Amniotic epithelial cell (primary cell): ENCODE results near the gene ZNF43.
"Not testable (repeated sequence)": the region's sequence is repeated elsewhere in the genome, so short reads cannot be mapped to it uniquely, and the experiment has no call there.

ENCODE experiments used
- DNase-seq: peaks from one replicate; pipeline ENCODE4 v3.0.0-alpha.2; 2010; ENCODE audit warnings: low read depth

Gene ZNF43

GRCh38 chr19:21835810-21836444 is at the start of gene ZNF43:
ZNF43 (minus strand) TSS chr19:21836182; CDS start chr19:21836038, 144 bp downstream.
- DNase-seq: peak; percentile 94

- DNase-seq: not testable (repeated sequence)
These were observed 49.5 kb upstream of the ZNF43 start for GRCh38 chr19:21885516-21885915.

GRCh38 chr19:21884786-21885185 is 48.8 kb upstream of the ZNF43 start:
- not testable (repeated sequence) for DNase-seq

GRCh38 chr19:21883516-21883915 is 47.5 kb upstream of the ZNF43 start:
- peak; percentile 11 for DNase-seq

- DNase-seq: not testable (repeated sequence)
These were observed 44.8 kb upstream of the ZNF43 start for GRCh38 chr19:21880761-21881160.

GRCh38 chr19:21878646-21879045 is 42.7 kb upstream of the ZNF43 start:
- no peak for DNase-seq

- no peak for DNase-seq
These were observed 42.0 kb upstream of the ZNF43 start for GRCh38 chr19:21877976-21878375.

- not testable (repeated sequence) for DNase-seq
These were observed 40.6 kb upstream of the ZNF43 start for GRCh38 chr19:21876608-21877007.

GRCh38 chr19:21856773-21857514 is 21.0 kb upstream of the ZNF43 start:
- no peak for DNase-seq

- DNase-seq: peak; percentile 93
These were observed 15.8 kb upstream of the ZNF43 start for GRCh38 chr19:21851596-21852345.

GRCh38 chr19:21850656-21851255 is 14.8 kb upstream of the ZNF43 start:
- DNase-seq: no peak

- peak; percentile 28 for DNase-seq
These were observed 12.7 kb upstream of the ZNF43 start for GRCh38 chr19:21848706-21849105.

GRCh38 chr19:21843081-21843480 is 7.1 kb upstream of the ZNF43 start:
- DNase-seq: no peak

- no peak for DNase-seq
These were observed 5.6 kb upstream of the ZNF43 start for GRCh38 chr19:21841488-21842097.

GRCh38 chr19:21841081-21841480 is 5.1 kb upstream of the ZNF43 start:
- no peak for DNase-seq

GRCh38 chr19:21839976-21840375 is 4.0 kb upstream of the ZNF43 start:
- DNase-seq: no peak

- DNase-seq: peak; percentile 78
These were observed 2.7 kb upstream of the ZNF43 start for GRCh38 chr19:21838646-21839045.

- DNase-seq: no peak
These were observed 563 bp downstream of the ZNF43 start for GRCh38 chr19:21835429-21835809.

GRCh38 chr19:21833733-21834132 is 2.2 kb downstream of the ZNF43 start:
- no peak for DNase-seq

- DNase-seq: peak; percentile 32
These were observed 11.3 kb downstream of the ZNF43 start for GRCh38 chr19:21824679-21825078.

GRCh38 chr19:21823224-21823623 is 12.8 kb downstream of the ZNF43 start:
- peak; percentile 62 for DNase-seq

- DNase-seq: no peak
These were observed 23.5 kb downstream of the ZNF43 start for GRCh38 chr19:21812448-21812847.
